ENCODE measurements around the gene RECK.
"Not testable (repeated sequence)": the region's sequence is repeated elsewhere in the genome, so short reads cannot be mapped to it uniquely, and the experiment has no call there.

RECK gene

GRCh38 chr9:36141761-36142160 lies 105.0 kb downstream of the RECK start:
- no peak for DNase-seq

GRCh38 chr9:36142510-36143244 lies 106.0 kb downstream of the RECK start:
- no peak for DNase-seq

GRCh38 chr9:36143245-36143641 lies 106.5 kb downstream of the RECK start:
- DNase-seq, result no peak

- DNase-seq, result no peak
Measured at GRCh38 chr9:36144309-36145232, 107.9 kb downstream of the RECK start.

- DNase-seq, result no peak
Measured at GRCh38 chr9:36145970-36146369, 109.3 kb downstream of the RECK start.

- no peak for DNase-seq
Measured at GRCh38 chr9:36146651-36147050, 109.9 kb downstream of the RECK start.

GRCh38 chr9:36147441-36148175 lies 110.9 kb downstream of the RECK start:
- no peak for DNase-seq

- no peak for DNase-seq
Measured at GRCh38 chr9:36148311-36149051, 111.8 kb downstream of the RECK start.

GRCh38 chr9:36149197-36149596 lies 112.5 kb downstream of the RECK start:
- no peak for DNase-seq

GRCh38 chr9:36150574-36151315 lies 114.0 kb downstream of the RECK start:
- no peak for DNase-seq

- peak; percentile 72 for DNase-seq
Measured at GRCh38 chr9:36151316-36152210, 114.8 kb downstream of the RECK start.

GRCh38 chr9:36152741-36153438 lies 116.2 kb downstream of the RECK start:
- DNase-seq, result no peak

- no peak for DNase-seq
Measured at GRCh38 chr9:36153746-36154145, 117.0 kb downstream of the RECK start.

GRCh38 chr9:36154331-36154952 lies 117.7 kb downstream of the RECK start:
- DNase-seq, result peak; percentile 26

GRCh38 chr9:36156116-36156515 lies 119.4 kb downstream of the RECK start:
- no peak for DNase-seq

- DNase-seq, result no peak
Measured at GRCh38 chr9:36158122-36158521, 121.4 kb downstream of the RECK start.

GRCh38 chr9:36158917-36159316 lies 122.2 kb downstream of the RECK start:
- DNase-seq, result no peak

- DNase-seq, result not testable (repeated sequence)
Measured at GRCh38 chr9:36159509-36159908, 122.8 kb downstream of the RECK start.

- DNase-seq, result not testable (repeated sequence)
Measured at GRCh38 chr9:36160126-36160525, 123.4 kb downstream of the RECK start.

- DNase-seq, result no peak
Measured at GRCh38 chr9:36161187-36161586, 124.5 kb downstream of the RECK start.
